ENCODE data around the gene DRG2. TPM values are rescaled to one million over a fixed set of nuclear protein-coding genes. Genes with fewer than 3 reads are reported as not detected.

DRG2 gene
- total RNA-seq, 1 experiment from 2014 or later, result 42.0 TPM

- DNase-seq (ENCODE audit: low read depth, low spot score) (no peak), ATAC-seq (no peak)
- no peak overlapping the region for H3K4me3 ChIP-seq (ENCODE audit: low read depth in 2 of 2, low read length in 2 of 2)
- no peaks in the 10 kb centered on the region for H3K9me3 ChIP-seq (ENCODE audit: control insufficient read depth, insufficient read depth, low read depth, low read length)
- BruUV-seq (replicated peaks), result no TSS peak
- CTCF ChIA-PET, result interaction anchor here (0.6 kb wide), 1 partner anchor 569 kb away, joined by 10 read pairs; no protein-coding TSS in a partner anchor
- H3K4me1 ChIP-seq (ENCODE audit: control insufficient read depth, insufficient read depth, low read length), result no peaks in the 10 kb centered on the region
- intact Hi-C loops (cut with micrococcal nuclease; ENCODE audit: unreplicated experiment), result loop anchor here (10.0 kb wide), 1 partner anchor 72 kb away; no protein-coding TSS in a partner anchor
- TF ChIP-seq CTCF (IDR thresholded peaks at IDR 0.05) (no peak; the same call in 1 of the 2 replicates), SIN3A (IDR thresholded peaks at IDR 0.05; ENCODE audit: borderline replicate concordance, insufficient read depth, low read depth, low read length) (no peak), REST (IDR thresholded peaks at IDR 0.05; ENCODE audit: insufficient read depth in 1 of 2, low read depth in 2 of 2, low read length in 1 of 2) (no peak), TCF7L2 (IDR thresholded peaks at IDR 0.05; ENCODE audit: low read depth, low read length) (no peak), POLR2AphosphoS5 (IDR thresholded peaks at IDR 0.05; ENCODE audit: low read depth, low read length) (no peak)
- in situ Hi-C loops (cut with HindIII; ENCODE audit: low pct_unique_long_range_greater_than_20kb, low sequenced_read_pairs), result no loop called here
- H3K27me3 ChIP-seq (ENCODE audit: control insufficient read depth, insufficient read depth, low read length), result no peaks in the 10 kb centered on the region
- no peak overlapping the region for H3K27ac ChIP-seq (ENCODE audit: low read length)
- POLR2A ChIA-PET, result no interaction called here
- H3K36me3 ChIP-seq (ENCODE audit: control insufficient read depth, insufficient read depth, low read length), result no peaks in the 10 kb centered on the region
These were observed 55.5 kb downstream of the DRG2 start for GRCh38 chr17:18143044-18143936.

- Histone ChIP-seq H3K36me3 (ENCODE audit: control insufficient read depth, insufficient read depth, low read length) (no peaks in the 10 kb centered on the region), H3K9me3 (ENCODE audit: control insufficient read depth, insufficient read depth, low read depth, low read length) (no peaks in the 10 kb centered on the region), H3K27me3 (ENCODE audit: control insufficient read depth, insufficient read depth, low read length) (no peaks in the 10 kb centered on the region), H3K27ac (ENCODE audit: low read length) (no peak overlapping the region), H3K4me3 (ENCODE audit: low read depth in 2 of 2, low read length in 2 of 2) (no peak overlapping the region), H3K4me1 (ENCODE audit: control insufficient read depth, insufficient read depth, low read length) (no peaks in the 10 kb centered on the region)
- ChIA-PET CTCF (interaction anchor here (0.6 to 0.7 kb wide), 2 partner anchors 15 to 570 kb away, joined by 3 to 10 read pairs; no protein-coding TSS in a partner anchor), POLR2A (no interaction called here)
- DNase-seq (ENCODE audit: low read depth, low spot score) (no peak), ATAC-seq (no peak)
- in situ Hi-C loops (cut with HindIII; ENCODE audit: low pct_unique_long_range_greater_than_20kb, low sequenced_read_pairs) (no loop called here), intact Hi-C loops (cut with micrococcal nuclease; ENCODE audit: unreplicated experiment) (loop anchor here (10.0 kb wide), 1 partner anchor 71 kb away; no protein-coding TSS in a partner anchor)
- no peak for TF ChIP-seq POLR2AphosphoS5 (IDR thresholded peaks at IDR 0.05; ENCODE audit: low read depth, low read length)
- no peak for TF ChIP-seq TCF7L2 (IDR thresholded peaks at IDR 0.05; ENCODE audit: low read depth, low read length)
- TF ChIP-seq SIN3A (IDR thresholded peaks at IDR 0.05; ENCODE audit: borderline replicate concordance, insufficient read depth, low read depth, low read length), result no peak
- no peak for TF ChIP-seq CTCF (IDR thresholded peaks at IDR 0.05)
- no peak for TF ChIP-seq REST (IDR thresholded peaks at IDR 0.05; ENCODE audit: insufficient read depth in 1 of 2, low read depth in 2 of 2, low read length in 1 of 2)
- BruUV-seq (replicated peaks), result no TSS peak
These were observed 56.5 kb downstream of the DRG2 start for GRCh38 chr17:18144261-18144660.

All from Panc1 (cell line).